ENCODE measurements around the gene MRGPRF.

The MRGPRF gene

DNA sequence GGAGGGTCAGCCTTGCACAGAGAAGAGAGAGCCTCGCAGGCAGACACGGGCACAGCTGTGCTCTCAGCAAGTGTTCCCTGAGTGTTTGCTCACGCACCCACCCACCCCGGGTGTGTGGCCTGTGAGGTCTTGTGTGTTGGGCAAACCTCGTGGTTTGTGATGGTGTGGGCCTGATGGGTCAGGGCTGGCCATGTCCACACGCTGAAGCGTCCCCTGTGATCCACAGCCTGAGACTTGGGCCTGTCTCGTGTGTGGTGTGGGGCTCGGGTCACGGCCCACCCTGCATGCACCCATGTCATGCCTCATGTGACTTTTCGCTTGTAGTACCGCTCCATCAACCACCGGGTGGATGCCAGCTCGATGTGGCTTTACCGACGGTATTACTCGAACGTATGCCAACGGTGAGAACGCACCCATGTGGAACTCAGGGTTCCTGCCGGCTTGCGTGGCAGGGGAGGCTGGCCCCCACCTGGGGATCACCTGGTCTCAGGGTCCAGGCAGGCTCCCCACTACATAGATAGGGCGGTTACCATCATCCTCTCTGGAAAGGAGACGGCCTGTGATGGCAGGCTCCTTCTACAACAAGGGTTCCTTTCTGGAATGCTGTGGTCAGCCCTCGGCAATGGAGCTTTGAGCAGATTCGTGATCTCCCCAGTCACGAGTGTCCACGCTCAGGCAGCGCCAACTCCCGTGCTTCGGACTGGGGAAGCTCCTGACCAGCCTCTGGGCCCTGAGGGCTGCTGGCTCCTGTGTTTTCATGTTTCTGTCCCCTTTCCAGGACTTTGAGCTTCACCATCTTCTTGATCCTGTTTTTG is 41.6 kb upstream of the MRGPRF start:
- Mint-ChIP-seq H3K27ac (no peak overlapping the region), H3K36me3 (ENCODE audit: low read depth) (peaks cover 4% of the 10 kb centered on the region), H3K4me1 (ENCODE audit: low read depth) (peaks cover 8% of the 10 kb centered on the region), H3K27me3 (ENCODE audit: low read depth) (no peaks in the 10 kb centered on the region), H3K4me3 (no peak overlapping the region), H3K9me3 (no peaks in the 10 kb centered on the region)
- no peak for DNase-seq (ENCODE audit: low spot score)

DNA sequence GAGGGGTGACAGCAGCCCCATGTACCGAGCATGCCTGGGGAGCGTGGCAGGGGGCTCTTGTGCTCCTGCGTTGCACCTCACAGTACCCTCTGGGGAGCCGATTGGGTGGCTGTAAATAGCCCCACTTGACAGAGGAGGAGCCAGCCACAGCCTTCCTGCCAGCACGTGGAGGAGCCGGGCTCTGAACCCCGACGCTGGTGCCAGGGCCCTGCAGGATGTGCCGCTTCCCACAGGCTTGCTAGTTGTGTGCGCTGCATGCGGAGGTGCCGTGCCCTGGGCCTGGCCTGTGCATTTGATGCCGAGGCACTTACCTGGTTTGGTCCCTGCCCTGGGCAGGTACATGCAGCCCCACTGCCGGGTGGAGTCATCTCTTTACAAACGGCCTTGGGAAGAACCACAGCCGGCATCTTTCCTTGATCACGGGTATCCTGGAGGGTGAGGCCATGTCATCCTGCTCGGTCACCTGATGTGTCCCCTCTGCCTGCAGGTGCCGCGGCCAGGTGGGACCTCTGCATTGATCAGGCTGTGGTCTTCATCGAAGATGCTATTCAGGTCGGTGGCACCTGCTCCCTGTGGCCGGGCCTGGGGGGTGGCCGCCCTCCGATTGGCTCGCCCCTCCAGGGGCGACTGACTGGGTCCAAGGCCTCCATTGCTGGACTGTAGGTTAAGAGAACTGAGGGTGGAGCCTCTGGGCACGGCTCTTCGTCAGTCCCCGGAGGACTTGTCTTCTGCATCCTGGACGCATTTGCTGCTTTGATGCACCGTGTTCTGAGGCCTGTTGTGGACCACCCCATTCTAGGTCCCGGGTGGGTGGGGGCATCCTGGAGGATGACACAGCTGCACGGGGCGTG is 40.7 kb upstream of the MRGPRF start:
- no peaks in the 10 kb centered on the region for H3K9me3 Mint-ChIP-seq
- no peak for DNase-seq (ENCODE audit: low spot score)
- H3K27me3 Mint-ChIP-seq (ENCODE audit: low read depth), result no peaks in the 10 kb centered on the region
- no peak overlapping the region for H3K4me3 Mint-ChIP-seq
- peaks cover 10% of the 10 kb centered on the region for H3K4me1 Mint-ChIP-seq (ENCODE audit: low read depth)
- peaks cover 4% of the 10 kb centered on the region for H3K36me3 Mint-ChIP-seq (ENCODE audit: low read depth)
- H3K27ac Mint-ChIP-seq, result no peak overlapping the region

DNA sequence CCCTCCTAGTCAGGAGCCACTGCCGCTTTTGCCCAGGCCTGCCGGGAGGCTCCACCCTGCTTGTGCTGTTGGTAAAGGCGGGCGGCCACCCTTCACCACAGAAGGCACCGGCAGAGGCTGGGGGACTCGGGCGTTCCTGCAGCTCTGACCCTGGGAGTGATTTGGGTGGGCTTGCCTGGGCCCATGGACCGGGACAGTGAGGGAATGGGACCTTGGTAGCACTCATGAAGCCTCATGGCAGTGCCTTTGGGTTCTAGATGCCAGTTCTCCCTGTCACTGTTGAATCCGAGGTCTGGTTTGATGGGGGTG is 40.1 kb upstream of the MRGPRF start:
- Mint-ChIP-seq H3K27ac (no peak overlapping the region), H3K36me3 (ENCODE audit: low read depth) (peaks cover 4% of the 10 kb centered on the region), H3K4me1 (ENCODE audit: low read depth) (peaks cover 14% of the 10 kb centered on the region), H3K4me3 (no peak overlapping the region), H3K9me3 (no peaks in the 10 kb centered on the region), H3K27me3 (ENCODE audit: low read depth) (no peaks in the 10 kb centered on the region)
- DNase-seq (ENCODE audit: low spot score), result no peak

DNA sequence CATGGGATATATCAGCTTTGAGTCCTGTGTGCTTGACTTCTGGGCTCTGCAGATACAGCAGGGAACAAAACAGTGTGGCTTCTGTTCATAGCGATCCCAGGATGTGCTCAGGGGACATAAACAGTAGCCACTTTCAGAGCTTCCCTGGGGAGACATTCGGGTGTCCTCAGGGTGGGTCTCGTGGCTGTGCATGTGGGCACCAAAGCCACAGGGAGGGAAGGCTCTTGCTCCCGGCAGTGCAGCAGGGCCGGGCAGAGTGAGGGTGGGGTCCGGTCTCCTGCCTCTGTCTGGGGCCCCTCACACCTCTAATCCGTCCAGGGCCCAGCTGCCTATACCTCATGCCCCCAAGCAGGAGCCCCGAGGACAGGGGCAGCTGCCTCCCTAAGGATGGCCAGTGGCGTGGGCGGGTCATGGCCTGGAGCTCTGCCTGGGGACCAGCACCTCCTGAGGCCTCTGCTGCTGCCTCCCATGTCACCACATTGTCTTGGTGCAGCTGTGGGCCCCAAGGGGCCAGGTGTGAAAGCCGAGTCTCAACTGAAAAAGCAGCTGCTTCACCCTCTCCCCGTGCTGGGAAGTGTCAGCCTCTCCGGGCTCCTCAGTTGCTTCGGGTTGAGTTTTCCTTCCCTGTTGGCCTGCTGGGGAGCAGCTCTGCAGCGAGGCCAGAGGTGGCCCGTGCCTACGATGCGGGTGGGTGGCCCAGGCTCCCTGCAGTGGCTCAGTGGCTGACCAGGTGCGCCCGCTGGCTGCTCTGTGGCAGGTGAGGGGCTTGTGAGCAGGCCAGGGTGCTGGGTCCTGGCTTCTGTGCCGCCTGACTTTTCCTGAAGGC is 39.5 kb upstream of the MRGPRF start:
- Mint-ChIP-seq H3K27me3 (ENCODE audit: low read depth) (no peaks in the 10 kb centered on the region), H3K4me1 (ENCODE audit: low read depth) (peaks cover 17% of the 10 kb centered on the region), H3K36me3 (ENCODE audit: low read depth) (peaks cover 4% of the 10 kb centered on the region), H3K9me3 (no peaks in the 10 kb centered on the region), H3K27ac (no peak overlapping the region), H3K4me3 (no peak overlapping the region)
- no peak for DNase-seq (ENCODE audit: low spot score)

DNA sequence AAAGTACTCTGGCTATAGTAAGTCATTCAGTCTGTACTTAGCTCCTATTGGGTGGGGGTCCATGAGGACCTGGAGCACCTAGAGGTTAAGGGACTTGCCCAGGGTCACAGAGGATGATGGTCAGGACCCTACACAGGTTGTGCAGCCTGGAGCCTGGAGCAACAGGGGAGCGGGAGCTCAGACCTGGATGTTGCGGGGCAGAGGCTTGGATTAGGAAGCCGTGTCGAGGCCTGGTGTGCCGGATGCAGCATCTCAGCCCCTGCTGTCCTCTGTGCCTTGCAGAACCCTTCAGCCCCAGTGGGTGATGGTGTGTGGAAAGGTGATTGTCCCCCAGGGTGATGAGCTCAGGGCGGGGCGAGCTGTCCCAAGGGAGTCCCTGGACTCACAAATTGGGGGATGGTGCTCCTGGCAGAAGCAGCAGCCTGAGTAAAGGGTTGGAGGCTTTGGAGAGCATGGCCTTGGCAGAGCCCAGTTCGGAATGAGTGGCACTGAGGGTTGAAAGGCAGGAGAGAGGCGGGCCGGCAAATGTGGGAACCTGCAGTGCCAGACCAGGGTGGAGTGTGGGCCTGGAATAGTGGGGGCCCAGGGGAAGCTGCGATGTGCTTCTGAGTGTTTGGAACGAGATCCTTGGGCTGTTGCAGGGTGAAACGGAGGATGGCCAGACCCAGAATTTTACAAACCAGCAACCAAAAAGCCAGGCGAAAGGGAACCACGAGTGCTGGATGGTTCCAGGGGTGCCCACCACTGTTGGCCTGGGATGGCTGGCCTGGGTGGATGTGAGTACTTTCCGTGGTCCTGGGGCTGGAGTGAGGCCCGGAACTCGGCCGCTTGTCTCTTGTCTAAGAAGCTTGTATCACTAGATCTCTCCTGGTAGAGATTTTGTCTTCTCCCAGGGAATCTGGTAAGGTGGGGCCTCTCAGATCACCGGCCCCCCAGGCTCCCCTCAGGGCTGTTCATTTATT is 38.6 kb upstream of the MRGPRF start:
- peaks cover 2% of the 10 kb centered on the region for H3K27me3 Mint-ChIP-seq (ENCODE audit: low read depth)
- peaks cover 2% of the 10 kb centered on the region for H3K36me3 Mint-ChIP-seq (ENCODE audit: low read depth)
- H3K9me3 Mint-ChIP-seq, result no peaks in the 10 kb centered on the region
- peak overlapping the region; percentile 47 for H3K27ac Mint-ChIP-seq
- no peak overlapping the region for H3K4me3 Mint-ChIP-seq
- DNase-seq (ENCODE audit: low spot score), result no peak
- H3K4me1 Mint-ChIP-seq (ENCODE audit: low read depth), result peaks cover 19% of the 10 kb centered on the region

DNA sequence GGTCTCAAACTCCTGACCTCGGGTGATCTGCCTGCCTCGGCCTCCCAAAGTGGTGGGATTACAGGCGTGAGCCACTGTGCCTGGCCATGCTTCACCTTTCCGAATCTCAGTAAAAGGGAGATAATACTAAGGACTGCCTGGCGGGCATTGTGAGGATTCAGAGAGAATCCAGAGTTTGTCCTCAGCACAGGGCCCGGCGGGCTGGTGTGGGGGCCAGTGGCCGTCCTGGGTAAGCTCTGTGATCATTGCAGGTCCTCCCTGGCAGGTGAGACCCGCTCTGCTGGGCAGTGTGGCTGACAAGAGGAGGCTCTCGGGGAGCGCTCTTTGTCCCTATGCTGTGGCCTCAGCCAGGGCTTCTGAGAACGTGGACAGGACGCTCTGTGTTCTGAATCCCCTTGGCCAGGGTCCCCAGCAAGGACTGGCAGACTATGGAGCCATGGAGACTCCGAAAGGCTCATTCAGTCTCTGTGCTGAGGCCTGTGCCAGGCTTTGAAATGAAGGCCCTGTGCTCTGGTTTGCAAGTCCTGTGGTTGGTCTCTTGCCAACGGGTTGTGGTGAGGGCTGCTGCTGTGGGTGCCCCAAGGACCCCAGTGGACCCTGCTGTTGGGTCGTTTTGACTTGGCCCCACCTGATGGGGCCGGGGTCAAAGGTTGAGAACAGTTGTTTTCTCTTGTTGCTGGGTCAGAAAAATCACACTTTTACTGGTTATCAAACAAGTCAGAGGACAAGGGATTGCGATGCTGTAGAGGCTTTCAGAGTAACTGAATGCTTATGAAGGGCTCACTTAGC is 37.7 kb upstream of the MRGPRF start:
- H3K4me3 Mint-ChIP-seq, result peak overlapping the region; percentile 26
- H3K9me3 Mint-ChIP-seq, result no peaks in the 10 kb centered on the region
- no peak for DNase-seq (ENCODE audit: low spot score)
- H3K36me3 Mint-ChIP-seq (ENCODE audit: low read depth), result peaks cover 2% of the 10 kb centered on the region
- H3K27me3 Mint-ChIP-seq (ENCODE audit: low read depth), result peaks cover 9% of the 10 kb centered on the region
- peaks cover 19% of the 10 kb centered on the region for H3K4me1 Mint-ChIP-seq (ENCODE audit: low read depth)
- peak overlapping the region; percentile 31 for H3K27ac Mint-ChIP-seq

DNA sequence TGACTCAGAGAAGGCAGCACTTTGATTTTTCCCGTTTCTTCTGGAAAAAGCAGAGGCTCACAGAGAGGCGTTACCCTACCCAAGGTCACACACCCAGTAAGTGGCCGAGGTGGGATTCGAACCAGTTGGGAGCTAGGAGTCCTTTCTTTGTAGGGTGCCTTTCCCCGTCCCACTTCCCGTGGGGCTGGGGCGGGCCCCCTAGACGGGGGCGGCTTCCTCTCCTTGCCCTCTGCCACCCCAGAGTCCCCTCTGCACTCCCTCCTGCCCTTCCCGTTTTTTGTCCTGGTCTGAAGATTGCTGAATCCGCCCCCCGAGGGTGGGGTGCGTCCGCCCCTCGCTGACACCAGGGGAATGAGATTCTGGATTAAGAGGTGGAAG is 36.4 kb upstream of the MRGPRF start:
- no peaks in the 10 kb centered on the region for H3K9me3 Mint-ChIP-seq
- peaks cover 13% of the 10 kb centered on the region for H3K27me3 Mint-ChIP-seq (ENCODE audit: low read depth)
- peak overlapping the region; percentile 83 for H3K27ac Mint-ChIP-seq
- no peaks in the 10 kb centered on the region for H3K36me3 Mint-ChIP-seq (ENCODE audit: low read depth)
- H3K4me3 Mint-ChIP-seq, result peak overlapping the region; percentile 80
- H3K4me1 Mint-ChIP-seq (ENCODE audit: low read depth), result peaks cover 21% of the 10 kb centered on the region
- DNase-seq (ENCODE audit: low spot score), result peak; percentile 9

DNA sequence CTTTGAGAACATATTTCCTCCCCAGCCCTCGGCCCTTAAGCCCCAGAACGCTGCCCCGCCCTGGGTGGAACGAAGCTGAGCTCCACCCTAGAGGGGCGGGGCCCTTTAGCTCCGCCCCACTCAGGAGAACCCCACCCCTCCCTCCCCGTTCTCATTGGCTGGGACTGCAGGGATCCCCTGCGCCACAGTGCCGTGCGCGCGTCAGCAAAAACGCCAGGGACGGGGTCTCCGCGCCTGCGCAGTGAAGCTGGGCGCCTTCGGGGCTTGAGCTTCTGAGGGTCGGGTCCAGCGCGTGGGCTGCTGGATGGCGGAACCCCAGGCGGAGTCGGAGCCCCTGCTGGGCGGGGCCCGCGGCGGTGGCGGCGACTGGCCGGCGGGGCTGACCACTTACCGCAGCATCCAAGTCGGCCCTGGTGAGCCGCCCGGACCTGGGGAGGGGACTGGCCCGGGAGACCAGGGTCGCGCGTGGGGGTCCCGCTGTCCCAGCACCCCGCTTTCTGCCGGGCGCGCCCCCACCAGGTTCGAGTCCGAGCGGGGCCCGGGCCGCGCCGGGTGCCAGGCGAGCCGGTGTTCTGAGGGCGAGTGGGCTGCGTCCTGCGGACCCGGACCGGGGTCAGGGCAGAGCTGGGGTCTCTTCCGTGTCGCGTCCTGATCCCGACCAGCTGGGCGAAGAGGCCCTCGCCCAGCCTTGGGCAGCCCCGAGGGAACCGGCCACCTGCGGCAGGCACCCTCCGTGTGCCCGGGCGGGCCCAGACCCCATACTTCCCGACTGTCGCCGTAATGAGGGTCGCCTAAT is 35.8 kb upstream of the MRGPRF start, which contains the start of gene TPCN2:
Gene TPCN2 (plus strand): TSS at position 239 of the 796 bp plus-strand sequence. CDS start 66 bp downstream, at position 305.
- Mint-ChIP-seq H3K4me1 (ENCODE audit: low read depth) (peaks cover 22% of the 10 kb centered on the region), H3K36me3 (ENCODE audit: low read depth) (no peaks in the 10 kb centered on the region)

DNA sequence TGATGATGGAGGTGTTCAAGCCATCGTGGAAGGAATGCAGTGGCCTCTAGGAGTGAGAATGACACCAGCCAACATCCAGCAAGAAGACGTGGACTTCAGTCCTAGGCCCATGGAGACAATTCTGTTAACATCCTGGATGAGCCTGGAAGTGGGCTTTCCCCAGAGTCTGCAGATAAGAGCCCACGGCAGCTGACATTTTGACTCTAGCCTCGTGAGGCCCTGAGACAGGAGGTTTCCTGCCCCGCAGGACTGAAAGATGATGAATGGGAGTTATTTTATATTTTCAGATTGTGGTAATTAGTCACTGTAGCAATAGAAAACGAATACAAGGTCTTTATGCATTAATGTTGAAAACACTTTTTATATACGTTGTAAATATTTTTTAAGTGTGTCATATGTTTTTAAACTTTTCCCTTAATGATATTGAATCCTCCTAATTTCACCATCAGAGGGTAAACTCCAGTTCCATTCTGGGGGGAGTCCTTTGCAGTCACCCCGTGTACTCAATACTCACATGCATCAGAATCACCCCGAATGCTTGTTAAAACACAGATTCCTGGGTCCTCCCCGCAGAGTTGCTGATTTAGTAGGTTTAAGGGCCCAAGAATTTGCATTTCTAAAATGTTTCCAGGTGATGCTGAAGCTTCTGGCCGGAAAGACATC is 35.1 kb upstream of the MRGPRF start:
- Mint-ChIP-seq H3K4me3 (peak overlapping the region; percentile 73), H3K27ac (peak overlapping the region; percentile 84), H3K4me1 (ENCODE audit: low read depth) (peaks cover 22% of the 10 kb centered on the region), H3K36me3 (ENCODE audit: low read depth) (no peaks in the 10 kb centered on the region), H3K9me3 (no peaks in the 10 kb centered on the region), H3K27me3 (ENCODE audit: low read depth) (peaks cover 13% of the 10 kb centered on the region)
- no peak for DNase-seq (ENCODE audit: low spot score)

More for the DNA sequence above, 35.8 kb upstream of the MRGPRF start, which contains the start of gene TPCN2:
- Mint-ChIP-seq H3K27me3 (ENCODE audit: low read depth) (peaks cover 13% of the 10 kb centered on the region), H3K4me3 (peak within 1 kb of the TSS; percentile 80), H3K9me3 (no peaks in the 10 kb centered on the region), H3K27ac (peak within 1 kb of the TSS; percentile 84)
- peak; percentile 90 for DNase-seq (ENCODE audit: low spot score)

DNA sequence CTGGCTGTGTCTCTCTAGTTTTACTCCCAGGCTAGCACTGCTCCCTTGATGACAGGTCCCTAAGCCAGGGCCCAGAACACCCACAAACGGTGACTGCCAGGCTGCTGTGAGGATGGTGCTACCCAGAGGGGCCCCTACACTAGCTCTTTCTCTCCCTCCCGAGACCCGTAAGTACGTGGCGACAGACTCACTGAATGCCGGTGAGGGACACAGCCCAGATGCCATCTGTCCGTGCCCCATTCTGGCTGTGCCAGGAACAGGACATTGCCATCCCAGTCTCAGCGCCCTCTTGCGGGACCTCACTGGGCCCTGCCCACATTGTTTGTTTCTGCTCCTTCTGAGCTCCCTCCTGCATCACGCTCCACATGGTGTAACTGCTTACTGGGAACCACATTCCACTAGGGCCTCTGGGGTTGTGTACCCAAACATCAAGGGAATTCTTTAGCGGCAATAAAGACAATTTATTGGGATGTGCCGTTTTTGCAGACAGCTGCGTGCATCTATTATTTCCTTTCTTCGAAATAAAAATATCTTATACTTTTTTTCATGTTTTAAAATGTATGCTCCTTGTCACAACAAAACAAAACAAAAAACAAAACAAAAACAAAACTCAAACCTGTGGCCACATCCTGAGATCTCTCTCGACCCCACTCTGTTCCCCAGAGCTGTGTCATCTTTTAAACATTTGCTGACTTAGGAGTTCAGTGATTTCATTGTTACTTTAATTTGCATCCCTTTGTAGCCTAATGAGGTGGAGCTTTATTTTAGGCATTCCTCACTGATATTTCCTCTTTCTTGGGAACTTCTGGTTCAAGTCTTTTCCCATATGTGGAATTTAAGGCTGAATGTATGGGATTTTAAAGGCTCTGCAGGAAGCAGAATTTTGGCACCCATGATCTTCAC is 31.3 kb upstream of the MRGPRF start:
- Mint-ChIP-seq H3K36me3 (ENCODE audit: low read depth) (no peaks in the 10 kb centered on the region), H3K27ac (no peak overlapping the region), H3K27me3 (ENCODE audit: low read depth) (peaks cover 13% of the 10 kb centered on the region), H3K9me3 (no peaks in the 10 kb centered on the region), H3K4me1 (ENCODE audit: low read depth) (peaks cover 12% of the 10 kb centered on the region), H3K4me3 (no peak overlapping the region)
- no peak for DNase-seq (ENCODE audit: low spot score)

DNA sequence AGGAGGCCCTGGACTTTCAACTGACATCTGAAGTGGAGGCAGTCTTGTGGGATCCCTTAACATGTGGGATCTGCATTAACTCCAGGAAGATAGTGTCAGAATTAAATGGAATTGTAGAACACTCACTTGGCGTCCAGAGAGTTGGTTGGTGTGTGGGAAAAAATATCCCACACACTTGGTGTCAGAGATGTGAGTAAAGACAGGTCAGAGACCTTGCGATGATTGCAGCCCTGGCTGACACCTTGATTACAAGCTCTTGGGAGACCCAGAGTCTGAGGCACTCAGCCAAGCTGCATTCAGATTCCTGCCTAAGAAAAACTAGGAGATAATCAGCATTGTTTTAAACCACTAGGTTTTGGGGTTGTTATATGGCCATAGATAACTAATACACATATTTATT is 28.5 kb upstream of the MRGPRF start:
- Mint-ChIP-seq H3K27ac (no peak overlapping the region), H3K27me3 (ENCODE audit: low read depth) (peaks cover 11% of the 10 kb centered on the region), H3K4me3 (no peak overlapping the region), H3K9me3 (no peaks in the 10 kb centered on the region), H3K4me1 (ENCODE audit: low read depth) (peaks cover 3% of the 10 kb centered on the region), H3K36me3 (ENCODE audit: low read depth) (no peaks in the 10 kb centered on the region)
- DNase-seq (ENCODE audit: low spot score), result no peak
